Mesendoderm (in vitro differentiated cells): Measurements from ENCODE around the gene LYL1.

ENCODE experiments used
- DNase-seq: peaks from one replicate; pipeline ENCODE4 v3.0.0; 2013
- H2AK5ac ChIP-seq: 2 replicates; pipeline ENCODE4 v1.6.1; 2013; ENCODE audit warnings: low read length, inconsistent platforms
- H2BK120ac ChIP-seq: 2 replicates; pipeline ENCODE4 v1.6.1; 2013; ENCODE audit warnings: low read depth, mild to moderate bottlenecking, low read length, moderate library complexity, mixed read lengths
- H2BK15ac ChIP-seq: replicated peaks from 2 replicates; pipeline ENCODE4 v1.6.1; 2013; ENCODE audit warnings: low read depth, mild to moderate bottlenecking, moderate library complexity
- H2BK5ac ChIP-seq: 2 replicates; pipeline ENCODE4 v1.6.1; 2013; ENCODE audit warnings: low read length, inconsistent platforms
- H3K18ac ChIP-seq: 2 replicates; pipeline ENCODE4 v1.6.1; 2013; ENCODE audit warnings: mild to moderate bottlenecking, low read length, mixed read lengths
- H3K23ac ChIP-seq: one replicate; pipeline ENCODE4 v1.6.1; 2013; ENCODE audit warnings: low read length
- H3K27ac ChIP-seq: 2 replicates; pipeline ENCODE4 v1.5.1; 2013; ENCODE audit warnings: low read depth, mild to moderate bottlenecking, inconsistent platforms, low read length, moderate library complexity
- H3K27me3 ChIP-seq: 2 replicates; pipeline ENCODE4 v1.6.1; 2013; ENCODE audit warnings: low read length, control low read depth, mild to moderate bottlenecking, inconsistent platforms; ENCODE audit not compliant: insufficient read depth, poor library complexity
- H3K36me3 ChIP-seq: 2 replicates; pipeline ENCODE4 v1.6.1; 2013; ENCODE audit warnings: low read length, inconsistent platforms; ENCODE audit not compliant: control insufficient read depth, insufficient read depth
- H3K4ac ChIP-seq: one replicate; pipeline ENCODE4 v1.6.1; 2013; ENCODE audit warnings: low read depth, mild to moderate bottlenecking, low read length, moderate library complexity
- H3K4me1 ChIP-seq: 2 replicates; pipeline ENCODE4 v1.6.1; 2013; ENCODE audit warnings: low read depth, low read length, inconsistent platforms; ENCODE audit not compliant: control insufficient read depth
- H3K4me2 ChIP-seq: 2 replicates; pipeline ENCODE4 v1.6.1; 2013; ENCODE audit warnings: low read length
- H3K4me3 ChIP-seq: 2 replicates; pipeline ENCODE4 v1.5.1; 2013; ENCODE audit warnings: mild to moderate bottlenecking, low read length
- H3K56ac ChIP-seq: one replicate; pipeline ENCODE4 v1.6.1; 2013; ENCODE audit warnings: low read length
- H3K79me1 ChIP-seq: 2 replicates; pipeline ENCODE4 v1.6.1; 2013; ENCODE audit warnings: low read length, inconsistent platforms
- H3K79me2 ChIP-seq: 2 replicates; pipeline ENCODE4 v1.6.1; 2013; ENCODE audit warnings: mild to moderate bottlenecking, low read length; ENCODE audit not compliant: control insufficient read depth, insufficient read depth
- H3K9ac ChIP-seq: 2 replicates; pipeline ENCODE4 v1.6.1; 2013; ENCODE audit warnings: low read length, inconsistent platforms
- H4K5ac ChIP-seq: one replicate; pipeline ENCODE4 v1.6.1; 2013; ENCODE audit warnings: low read length
- H4K8ac ChIP-seq: one replicate; pipeline ENCODE4 v1.6.1; 2013; ENCODE audit warnings: low read depth, mild to moderate bottlenecking, control low read depth, low read length, moderate library complexity
- WGBS: extraction: QIAGEN DNeasy Blood & Tissue Kit; methylation state at CpG from one replicate; pipeline ENCODE4 v1.1.7; 2013; ENCODE audit warnings: low lambda C conversion rate, missing lambda C conversion rate; ENCODE audit not compliant: insufficient coverage; ENCODE audit errors: extremely low coverage; 5-methylcytosine and 5-hydroxymethylcytosine counted together

The LYL1 gene

GRCh38 chr19:13078897-13079541, 23.6 kb downstream of the LYL1 start:
- no peak overlapping the region for H3K23ac ChIP-seq

DNA sequence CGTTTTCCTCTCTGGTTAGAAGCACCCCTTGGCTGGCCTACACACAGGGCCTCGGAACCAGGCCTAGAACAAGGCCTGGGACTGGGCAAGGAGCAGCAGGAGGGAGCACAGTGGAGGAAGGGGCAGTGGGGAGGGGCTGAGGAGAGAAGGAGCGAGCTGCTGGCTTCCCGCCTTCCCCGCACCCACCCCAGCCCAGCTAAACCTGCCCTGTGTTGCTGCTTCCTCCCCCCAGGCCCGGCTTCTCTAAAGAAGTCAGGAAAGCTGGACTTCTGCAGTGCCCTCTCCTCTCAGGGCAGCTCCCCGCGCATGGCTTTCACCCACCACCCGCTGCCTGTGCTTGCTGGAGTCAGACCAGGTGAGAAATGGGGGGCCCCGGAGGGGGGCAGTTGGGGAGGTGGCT, 24.3 kb downstream of the LYL1 start:
- no CpG with 5 or more reads among the region's 10 CpGs for WGBS
- no peak overlapping the region for H3K4me3 ChIP-seq
- H3K4me2 ChIP-seq: no peak overlapping the region
- H4K8ac ChIP-seq: no peak overlapping the region
- H3K23ac ChIP-seq: no peak overlapping the region
- H3K4me1 ChIP-seq: peaks cover 5% of the 10 kb centered on the region
- H3K27ac ChIP-seq: no peak overlapping the region
- no peaks in the 10 kb centered on the region for H3K79me2 ChIP-seq
- H3K9ac ChIP-seq: no peak overlapping the region
- no peak overlapping the region for H4K5ac ChIP-seq
- H3K79me1 ChIP-seq: no peaks in the 10 kb centered on the region
- no peaks in the 10 kb centered on the region for H3K27me3 ChIP-seq
- no peak overlapping the region for H3K4ac ChIP-seq
- H3K36me3 ChIP-seq: no peaks in the 10 kb centered on the region
- no peak overlapping the region for H2AK5ac ChIP-seq
- peak overlapping the region; percentile 13 for H3K18ac ChIP-seq
- H3K56ac ChIP-seq: peak overlapping the region; percentile 37
- no peak overlapping the region for H2BK120ac ChIP-seq
- DNase-seq: no peak
- no peak overlapping the region for H2BK5ac ChIP-seq
- no peak overlapping the region for H2BK15ac ChIP-seq

More at GRCh38 chr19:13078897-13079541, 23.6 kb downstream of the LYL1 start:
- no peaks in the 10 kb centered on the region for H3K79me2 ChIP-seq
- peaks cover 5% of the 10 kb centered on the region for H3K4me1 ChIP-seq
- no peak overlapping the region for H2BK5ac ChIP-seq
- H4K8ac ChIP-seq: no peak overlapping the region
- no peaks in the 10 kb centered on the region for H3K79me1 ChIP-seq
- H2BK15ac ChIP-seq: no peak overlapping the region
- no CpG with 5 or more reads among the region's 12 CpGs for WGBS
- no peak overlapping the region for H3K4ac ChIP-seq
- no peak overlapping the region for H3K9ac ChIP-seq
- no peak for DNase-seq
- no peak overlapping the region for H3K4me3 ChIP-seq
- H2BK120ac ChIP-seq: no peak overlapping the region
- no peak overlapping the region for H3K56ac ChIP-seq
- H3K18ac ChIP-seq: no peak overlapping the region
- H3K36me3 ChIP-seq: no peaks in the 10 kb centered on the region
- H3K27ac ChIP-seq: no peak overlapping the region
- H2AK5ac ChIP-seq: no peak overlapping the region
- no peaks in the 10 kb centered on the region for H3K27me3 ChIP-seq
- H3K4me2 ChIP-seq: no peak overlapping the region
- H4K5ac ChIP-seq: no peak overlapping the region

GRCh38 chr19:13077240-13077639, 25.4 kb downstream of the LYL1 start:
- no peak for DNase-seq
- H3K4me3 ChIP-seq: no peak overlapping the region
- H3K23ac ChIP-seq: no peak overlapping the region
- H4K8ac ChIP-seq: no peak overlapping the region
- H4K5ac ChIP-seq: no peak overlapping the region
- H3K9ac ChIP-seq: no peak overlapping the region
- H2AK5ac ChIP-seq: no peak overlapping the region
- no peak overlapping the region for H3K4me2 ChIP-seq
- no peak overlapping the region for H3K56ac ChIP-seq
- no peak overlapping the region for H2BK5ac ChIP-seq
- no peaks in the 10 kb centered on the region for H3K79me1 ChIP-seq
- H3K18ac ChIP-seq: no peak overlapping the region
- H3K27me3 ChIP-seq: no peaks in the 10 kb centered on the region
- H2BK120ac ChIP-seq: no peak overlapping the region
- no peak overlapping the region for H3K4ac ChIP-seq
- no CpG with 5 or more reads among the region's 11 CpGs for WGBS
- no peak overlapping the region for H3K27ac ChIP-seq
- H2BK15ac ChIP-seq: no peak overlapping the region
- H3K79me2 ChIP-seq: no peaks in the 10 kb centered on the region
- peaks cover 5% of the 10 kb centered on the region for H3K4me1 ChIP-seq
- H3K36me3 ChIP-seq: no peaks in the 10 kb centered on the region

DNA sequence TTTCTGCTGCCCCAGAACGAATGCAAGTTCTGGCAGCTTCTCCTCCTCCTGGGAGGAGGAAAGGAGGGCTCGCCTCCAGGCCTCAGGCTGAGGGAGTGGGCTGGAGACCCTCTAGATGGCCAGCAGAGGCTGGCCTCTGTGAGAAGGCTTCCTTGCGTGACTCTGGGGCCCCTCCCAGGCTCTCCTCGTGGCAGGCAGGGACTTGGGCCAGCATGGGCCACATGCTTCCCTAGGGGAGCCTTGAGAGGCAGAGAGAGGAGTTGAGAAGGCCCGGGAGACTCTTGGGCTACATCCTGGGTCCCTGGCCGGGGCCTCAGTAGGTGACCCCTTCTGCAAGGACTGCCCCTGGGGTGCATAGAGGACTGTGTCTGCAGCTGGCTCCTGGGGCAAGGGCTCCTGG, 25.9 kb downstream of the LYL1 start:
- no peak overlapping the region for H3K18ac ChIP-seq
- H3K36me3 ChIP-seq: no peaks in the 10 kb centered on the region
- H3K79me1 ChIP-seq: no peaks in the 10 kb centered on the region
- H3K4ac ChIP-seq: no peak overlapping the region
- H3K4me1 ChIP-seq: peaks cover 5% of the 10 kb centered on the region
- no CpG with 5 or more reads among the region's 6 CpGs for WGBS
- no peak overlapping the region for H3K56ac ChIP-seq
- H4K8ac ChIP-seq: no peak overlapping the region
- no peak overlapping the region for H3K4me3 ChIP-seq
- no peak overlapping the region for H3K9ac ChIP-seq
- H2BK120ac ChIP-seq: no peak overlapping the region
- no peak overlapping the region for H2BK15ac ChIP-seq
- H3K23ac ChIP-seq: no peak overlapping the region
- no peak overlapping the region for H3K4me2 ChIP-seq
- H2AK5ac ChIP-seq: no peak overlapping the region
- no peaks in the 10 kb centered on the region for H3K79me2 ChIP-seq
- no peak overlapping the region for H3K27ac ChIP-seq
- H3K27me3 ChIP-seq: no peaks in the 10 kb centered on the region
- H2BK5ac ChIP-seq: no peak overlapping the region
- DNase-seq: no peak
- H4K5ac ChIP-seq: no peak overlapping the region

DNA sequence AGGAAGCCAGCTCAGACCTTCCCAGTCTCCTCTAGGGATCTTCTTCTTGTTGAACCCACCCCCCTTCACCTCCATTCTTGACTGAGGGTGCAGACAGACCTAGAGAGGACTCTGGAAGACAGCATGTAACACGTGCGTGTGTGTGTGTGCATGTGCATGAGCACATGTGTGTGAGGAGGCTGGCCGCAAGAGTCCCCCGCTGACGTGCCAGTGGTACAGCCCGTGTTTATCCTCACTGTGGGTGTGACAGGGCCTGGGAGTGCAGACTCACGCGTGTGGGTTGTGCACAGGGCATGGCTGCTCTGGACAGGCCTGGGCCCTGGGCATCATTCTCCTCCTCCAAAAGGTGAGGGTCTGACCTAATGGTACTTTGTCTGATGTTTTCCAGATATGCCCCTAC, 26.3 kb downstream of the LYL1 start:
- Histone ChIP-seq H3K27ac (no peak overlapping the region), H2BK120ac (no peak overlapping the region), H3K23ac (no peak overlapping the region), H2BK15ac (no peak overlapping the region), H3K4ac (no peak overlapping the region), H3K79me2 (no peaks in the 10 kb centered on the region), H3K18ac (no peak overlapping the region), H4K5ac (no peak overlapping the region), H2BK5ac (no peak overlapping the region), H3K4me3 (no peak overlapping the region), H3K36me3 (no peaks in the 10 kb centered on the region), H3K4me1 (peaks cover 5% of the 10 kb centered on the region), H3K9ac (no peak overlapping the region), H3K4me2 (no peak overlapping the region), H3K27me3 (no peaks in the 10 kb centered on the region), H2AK5ac (no peak overlapping the region), H4K8ac (no peak overlapping the region), H3K79me1 (no peaks in the 10 kb centered on the region), H3K56ac (no peak overlapping the region)
- DNase-seq: no peak
- WGBS: no CpG with 5 or more reads among the region's 8 CpGs

GRCh38 chr19:13074378-13074777, 28.3 kb downstream of the LYL1 start:
- Histone ChIP-seq H3K4ac (no peak overlapping the region), H3K79me1 (no peaks in the 10 kb centered on the region), H3K27me3 (no peaks in the 10 kb centered on the region), H3K79me2 (no peaks in the 10 kb centered on the region), H2AK5ac (no peak overlapping the region), H2BK15ac (no peak overlapping the region), H3K56ac (no peak overlapping the region), H3K4me3 (no peak overlapping the region), H4K8ac (no peak overlapping the region), H4K5ac (no peak overlapping the region), H3K23ac (no peak overlapping the region), H3K27ac (no peak overlapping the region), H3K18ac (no peak overlapping the region), H2BK120ac (no peak overlapping the region), H2BK5ac (no peak overlapping the region), H3K4me1 (peaks cover 6% of the 10 kb centered on the region), H3K36me3 (no peaks in the 10 kb centered on the region), H3K4me2 (no peak overlapping the region), H3K9ac (no peak overlapping the region)
- no peak for DNase-seq
- WGBS: no CpG with 5 or more reads among the region's 4 CpGs
